GM12874 (cell line): ENCODE results near the gene TTLL10.

ENCODE experiments used
- CTCF ChIP-seq: IDR thresholded peaks from 2 replicates; pipeline ENCODE4 v1.5.1; 2011; ENCODE audit warnings: low read depth, mild to moderate bottlenecking, control low read depth, low read length, moderate library complexity; ENCODE audit not compliant: insufficient read depth

TTLL10 gene

DNA sequence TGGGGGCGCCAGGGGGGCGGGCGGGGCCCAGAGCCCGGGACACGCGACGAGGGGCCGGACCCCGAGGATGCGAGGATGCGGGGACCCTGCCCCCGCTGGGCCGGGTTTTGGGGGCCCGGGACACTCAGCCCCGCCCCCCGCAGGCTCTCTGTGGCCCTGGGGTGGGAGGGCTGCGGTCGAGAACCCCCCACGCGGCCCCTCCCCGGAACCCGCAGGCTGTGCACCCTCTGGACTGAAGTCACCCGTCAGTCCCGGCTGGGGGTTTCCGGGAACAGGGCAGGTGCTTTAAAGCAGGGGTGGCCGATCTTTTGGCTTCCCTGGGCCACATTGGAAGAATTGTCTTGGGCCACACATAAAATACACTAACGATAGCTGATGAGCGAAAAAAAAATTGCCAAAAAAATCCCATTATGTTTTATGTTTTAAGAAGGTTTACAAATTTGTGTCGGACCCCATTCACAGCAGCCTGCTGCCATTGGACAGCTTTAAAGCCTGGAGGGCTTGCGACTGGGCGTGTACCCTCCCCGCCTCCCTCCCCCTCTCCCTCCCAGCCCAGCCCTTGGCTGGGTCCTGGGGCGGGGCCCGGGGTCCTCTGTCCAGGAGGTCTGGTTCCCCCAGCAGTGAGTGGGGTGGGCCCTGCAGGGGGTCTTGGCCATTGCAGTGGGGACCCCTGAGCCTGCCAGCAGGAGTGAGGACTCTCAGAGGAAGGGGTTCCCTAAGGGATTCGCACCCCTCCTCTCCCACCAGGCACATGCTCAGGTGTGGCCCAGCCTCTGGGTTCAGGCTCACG is 36.2 kb upstream of the TTLL10 start:
- no peak for TF ChIP-seq CTCF

GRCh38 chr1:1140673-1141072 is 33.0 kb upstream of the TTLL10 start:
- TF ChIP-seq CTCF: no peak

DNA sequence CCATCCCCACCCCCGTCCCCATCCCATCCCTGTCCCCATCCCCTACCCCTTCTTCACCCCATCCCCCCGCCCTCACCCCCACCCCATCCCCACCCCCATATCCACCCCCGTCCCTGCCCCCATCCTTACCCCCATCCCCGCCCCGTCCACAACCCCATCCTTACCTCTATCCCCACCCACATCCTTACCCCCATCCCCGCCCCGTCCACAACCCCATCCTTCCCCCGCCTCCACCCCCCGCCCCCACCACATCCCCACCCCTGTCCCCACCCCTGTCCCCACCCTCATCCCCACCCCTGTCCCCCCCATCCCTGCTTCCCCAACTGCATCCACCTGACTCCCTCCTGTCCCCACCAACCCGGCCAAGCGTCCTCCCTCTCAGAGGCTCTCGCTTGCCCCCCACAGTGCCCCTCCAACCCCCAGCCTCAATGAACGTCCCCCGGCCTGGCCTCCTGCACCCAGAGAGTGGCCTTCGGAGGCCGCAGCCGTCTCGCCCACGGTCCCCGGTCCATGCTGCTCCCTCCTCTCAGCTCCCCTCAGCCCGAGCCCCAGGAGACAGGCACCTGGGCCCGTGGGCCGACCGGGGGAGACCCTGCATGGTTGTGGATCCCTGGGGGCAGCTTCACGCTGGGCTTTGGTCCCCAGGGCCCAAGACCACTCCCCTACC is 32.3 kb upstream of the TTLL10 start:
- no peak for TF ChIP-seq CTCF

DNA sequence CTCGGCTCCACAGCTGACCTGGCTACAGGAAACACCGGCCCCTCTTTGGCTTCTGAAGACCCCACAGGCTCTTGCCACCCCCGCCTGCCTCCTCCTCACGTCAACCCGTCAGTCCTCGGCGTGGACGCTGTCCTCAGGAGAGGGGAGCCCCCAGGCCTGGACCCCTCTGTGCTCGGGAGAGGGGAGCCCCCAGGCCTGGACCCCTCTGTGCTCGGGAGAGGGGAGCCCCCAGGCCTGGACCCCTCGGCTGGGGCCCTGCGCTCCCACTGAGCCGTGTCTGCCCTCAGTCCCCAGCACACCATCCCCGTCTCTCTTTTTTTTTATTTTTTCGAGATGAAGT is 31.8 kb upstream of the TTLL10 start:
- no peak for TF ChIP-seq CTCF

- TF ChIP-seq CTCF: no peak
Measured at GRCh38 chr1:1142844-1143243, 30.8 kb upstream of the TTLL10 start.

- TF ChIP-seq CTCF: no peak
Measured at GRCh38 chr1:1143636-1144035, 30.0 kb upstream of the TTLL10 start.

DNA sequence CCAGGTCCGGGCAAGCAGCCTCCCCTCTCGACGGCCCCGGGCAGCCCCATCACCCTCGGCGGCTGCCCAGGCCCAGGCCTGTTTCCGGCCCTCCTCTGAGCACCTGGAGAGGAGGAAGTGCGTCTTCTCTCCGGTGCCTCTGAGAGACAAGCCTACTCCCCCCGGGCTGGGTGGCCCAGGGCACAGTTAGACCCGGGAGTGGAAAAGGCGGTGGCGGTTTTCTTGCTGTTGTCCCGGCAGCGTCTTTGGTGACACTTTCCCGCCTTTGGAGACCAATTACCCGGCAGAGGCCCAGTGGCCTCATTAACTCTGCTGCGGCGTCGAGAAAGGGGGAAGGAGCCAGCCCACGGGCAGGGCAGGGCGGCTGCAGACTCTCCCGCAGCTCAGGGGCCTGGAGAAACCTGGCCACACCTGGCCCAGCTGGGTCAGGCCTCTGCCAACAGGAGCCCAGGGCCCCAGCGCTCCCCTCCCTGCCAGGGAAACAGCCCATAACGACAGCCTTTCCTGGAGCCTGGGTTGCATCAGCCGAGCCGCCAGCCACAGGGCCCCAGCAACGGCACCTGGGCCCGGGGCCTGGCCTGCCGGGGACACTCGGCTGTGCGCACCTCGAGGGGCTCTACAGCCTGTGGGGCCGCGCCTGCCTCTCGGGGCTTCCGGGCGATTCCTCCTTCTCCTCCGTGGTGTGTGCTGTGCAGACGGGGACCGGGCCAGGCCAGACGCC is 29.4 kb upstream of the TTLL10 start:
- TF ChIP-seq CTCF: no peak
